Endometrial microvascular endothelial cells (primary cell): ENCODE data around the gene TMEM131. TPM values are rescaled to one million over a fixed set of nuclear protein-coding genes. Genes with fewer than 3 reads are reported as not detected.
"Not testable (repeated sequence)": the region's sequence is repeated elsewhere in the genome, so short reads cannot be mapped to it uniquely, and the experiment has no call there.

ENCODE experiments used
- in situ Hi-C: cut with HindIII; loops from 2 replicates; pipeline ENCODE4 v1.10.0; 2017; ENCODE audit warnings: low sequenced_read_pairs, low pct_unique_long_range_greater_than_20kb; ENCODE audit errors: inconsistent ontology term
- total RNA-seq: library from RNA; depleted of rRNA; stranded (reverse); fragments of >200 nt; gene quantifications from one replicate; pipeline ENCODE4 v1.2.3, GENCODE V29; 2015; ENCODE audit errors: inconsistent ontology term

The TMEM131 gene
- total RNA-seq, 1 donor from 2014 or later = 30.9 TPM

DNA sequence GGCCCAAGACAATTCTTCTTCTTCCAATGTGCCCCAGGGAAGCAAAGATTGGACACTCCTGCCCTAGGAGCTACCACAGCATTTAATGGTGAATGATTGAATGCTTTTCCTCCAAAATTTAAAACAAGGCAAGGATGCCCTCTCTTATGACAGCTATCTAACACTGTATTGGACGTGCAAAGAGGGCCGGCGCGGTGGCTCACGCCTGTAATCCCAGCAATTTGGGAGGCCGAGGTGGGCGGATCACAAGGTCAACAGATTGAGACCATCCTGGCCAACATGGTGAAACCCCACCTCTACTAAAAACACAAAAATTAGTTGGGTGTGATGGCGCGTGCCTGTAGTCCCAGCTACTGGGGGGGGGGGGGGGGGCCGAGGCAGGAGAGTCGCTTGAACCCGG is 149.0 kb downstream of the TMEM131 start:
- in situ Hi-C loops = not testable (repeated sequence)

DNA sequence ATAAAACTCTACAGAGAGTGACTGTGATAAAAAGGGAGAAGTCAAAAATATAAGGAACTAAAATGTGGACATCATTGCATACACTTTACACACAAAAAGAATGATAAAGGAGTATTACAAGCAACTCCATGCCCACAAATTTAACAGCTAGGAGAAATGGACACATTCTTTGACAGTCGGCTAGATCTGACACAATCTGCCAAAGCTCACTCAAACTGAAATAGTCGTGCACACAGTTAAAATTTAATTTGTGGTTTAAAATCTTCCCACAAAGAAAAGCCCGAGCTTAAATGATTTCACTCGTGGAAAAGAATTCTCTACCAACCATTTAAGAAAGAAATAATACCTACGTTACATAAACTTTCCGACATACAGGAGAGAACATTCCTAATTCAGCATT is 149.9 kb downstream of the TMEM131 start:
- in situ Hi-C loops = no loop called here

DNA sequence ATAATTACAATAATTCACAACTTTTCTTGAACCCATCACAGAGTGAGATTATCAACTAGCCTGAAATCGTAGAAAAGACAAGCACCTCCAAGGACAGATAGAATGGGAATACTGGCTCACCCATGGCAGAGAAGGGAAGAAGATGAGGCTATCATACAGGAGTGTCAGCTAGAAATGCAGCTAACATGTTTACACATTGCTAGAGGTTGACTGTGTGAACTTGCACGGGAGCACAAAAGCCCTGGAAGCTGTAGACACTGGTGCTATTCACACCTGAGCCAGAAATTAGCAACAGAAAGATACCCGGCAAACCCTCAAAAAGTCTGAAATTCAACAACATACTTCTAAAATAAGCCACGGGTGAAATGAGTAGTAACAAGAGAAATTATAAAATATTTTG is 150.6 kb downstream of the TMEM131 start:
- in situ Hi-C loops = no loop called here

GRCh38 chr2:97844311-97844859 is 151.4 kb downstream of the TMEM131 start:
- in situ Hi-C loops = no loop called here

DNA sequence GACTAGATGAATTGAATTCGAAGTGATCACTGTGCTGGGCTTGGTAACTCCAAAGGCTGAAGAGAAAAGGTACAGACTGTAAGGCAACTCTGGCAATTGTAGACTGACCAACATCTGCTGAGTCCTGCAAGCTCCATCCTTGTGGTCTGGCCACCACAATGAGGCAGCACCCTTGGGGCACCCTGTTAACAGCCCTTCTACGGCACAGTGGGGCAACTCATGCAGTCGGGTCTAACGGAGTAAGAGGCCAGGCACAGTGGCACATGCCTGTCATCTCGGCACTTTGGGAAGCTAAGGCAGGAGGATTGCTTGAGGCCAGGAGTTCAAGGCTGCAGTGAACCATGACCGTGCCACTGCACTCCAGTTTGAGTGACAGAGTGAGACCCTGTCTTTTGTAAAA is 155.6 kb downstream of the TMEM131 start:
- in situ Hi-C loops = no loop called here

DNA sequence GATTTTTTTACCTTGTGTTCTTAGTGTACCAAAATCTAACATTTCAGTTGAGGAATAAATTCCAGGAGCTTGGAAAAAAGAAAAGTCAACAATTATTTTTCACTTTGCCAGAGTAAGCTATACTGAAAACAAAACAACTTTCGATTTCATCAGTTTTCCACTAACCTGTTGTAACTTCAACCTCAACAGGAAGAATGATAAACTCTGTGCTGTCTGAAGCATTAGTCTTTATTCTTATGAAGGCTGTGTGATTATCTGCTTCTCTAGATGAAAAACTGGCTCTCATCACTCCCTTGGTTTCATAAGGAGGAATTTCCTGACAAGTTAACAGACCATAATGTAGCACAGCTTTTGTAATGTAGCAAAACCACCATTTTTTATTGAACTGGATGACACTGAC is 161.1 kb downstream of the TMEM131 start:
- in situ Hi-C loops = no loop called here

DNA sequence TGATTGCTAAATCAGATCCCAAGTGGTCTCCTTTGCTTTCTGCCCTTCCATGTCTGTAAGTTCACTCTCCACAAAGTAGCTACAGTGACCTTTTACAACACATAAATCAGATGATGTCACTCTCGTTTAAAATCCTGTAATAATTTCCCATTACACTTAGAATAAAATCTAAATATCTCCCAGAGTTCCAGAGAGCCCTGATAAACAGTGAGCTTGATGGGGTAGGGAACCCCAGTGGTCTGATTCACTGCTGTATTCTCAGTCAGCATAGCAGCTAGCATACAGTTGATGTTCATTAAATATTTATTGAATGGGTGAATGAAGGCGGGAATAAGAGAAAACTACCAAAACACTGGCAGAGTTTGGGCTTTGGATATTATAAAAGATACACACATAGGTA is 164.6 kb downstream of the TMEM131 start:
- in situ Hi-C loops = no loop called here

DNA sequence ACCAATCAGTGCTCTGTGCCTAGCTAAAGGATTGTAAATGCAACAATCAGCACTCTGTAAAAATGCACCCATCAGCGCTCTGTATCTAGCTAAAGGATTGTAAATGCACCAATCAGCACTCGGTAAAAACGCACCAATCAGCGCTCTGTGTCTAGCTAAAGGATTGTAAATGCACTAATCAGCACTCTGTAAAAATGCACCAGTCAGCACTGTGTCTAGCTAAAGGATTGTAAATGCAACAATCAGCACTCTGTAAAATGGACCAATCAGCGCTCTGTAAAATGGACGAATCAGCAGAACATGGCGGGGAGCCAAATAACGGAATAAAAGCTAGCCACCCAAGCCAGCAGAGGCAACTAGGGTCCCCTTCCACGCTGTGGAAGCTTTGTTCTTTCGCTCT is 166.5 kb downstream of the TMEM131 start:
- in situ Hi-C loops = not testable (repeated sequence)

- in situ Hi-C loops = not testable (repeated sequence)
Observed at GRCh38 chr2:97827013-97827412, 168.7 kb downstream of the TMEM131 start.

DNA sequence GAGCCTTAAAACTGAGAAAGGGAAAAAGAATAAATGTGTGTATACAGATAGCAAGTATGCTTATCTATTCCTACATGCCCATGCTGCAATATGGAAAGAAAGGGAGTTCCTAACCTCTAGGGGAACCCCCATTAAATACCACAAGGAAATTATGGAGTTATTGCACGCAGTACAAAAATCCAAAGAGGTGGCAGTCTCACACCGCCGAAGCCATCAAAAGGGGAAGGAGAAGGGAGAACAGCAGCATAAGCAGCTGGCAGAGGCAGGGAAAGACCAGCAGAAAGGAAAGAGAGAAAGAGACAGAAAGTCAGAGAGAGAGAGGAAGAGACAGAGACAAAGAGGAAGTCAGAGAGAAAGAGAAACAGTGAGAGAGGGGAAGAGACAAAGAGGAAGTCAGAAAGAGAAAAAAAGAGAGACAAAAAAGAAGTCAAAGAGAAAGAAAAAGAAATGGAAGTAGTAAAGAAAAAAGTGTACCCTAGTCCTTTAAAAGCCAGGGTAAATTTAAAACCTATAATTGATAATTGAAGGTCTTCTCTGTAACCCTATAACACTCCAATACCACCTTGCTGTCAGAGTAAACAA is 169.4 kb downstream of the TMEM131 start:
- in situ Hi-C loops = not testable (repeated sequence)

- in situ Hi-C loops = not testable (repeated sequence)
Observed at GRCh38 chr2:97824011-97824410, 171.7 kb downstream of the TMEM131 start.

- in situ Hi-C loops = not testable (repeated sequence)
Observed at GRCh38 chr2:97821862-97822261, 173.9 kb downstream of the TMEM131 start.

DNA sequence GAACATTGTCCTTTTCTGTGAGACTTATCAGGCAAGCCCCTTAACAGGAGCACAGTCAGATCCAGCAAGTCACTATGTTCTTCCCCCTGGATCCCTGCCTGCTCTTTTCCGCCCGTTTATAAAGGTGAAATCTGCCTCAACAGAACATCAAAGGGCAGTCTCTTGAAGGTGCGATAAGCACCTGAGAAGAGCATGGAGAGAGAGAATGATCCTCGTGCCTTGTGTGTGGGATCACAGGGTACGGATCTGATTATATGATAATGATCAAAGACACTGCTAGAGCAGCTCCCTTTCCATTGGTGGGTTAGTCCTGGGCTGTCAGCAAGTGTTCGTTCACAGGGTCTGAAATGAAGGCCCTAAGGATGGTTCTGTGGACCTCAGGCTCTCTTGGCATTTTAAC is 176.0 kb downstream of the TMEM131 start:
- in situ Hi-C loops = no loop called here

GRCh38 chr2:97816411-97816810 is 179.3 kb downstream of the TMEM131 start:
- in situ Hi-C loops = no loop called here

DNA sequence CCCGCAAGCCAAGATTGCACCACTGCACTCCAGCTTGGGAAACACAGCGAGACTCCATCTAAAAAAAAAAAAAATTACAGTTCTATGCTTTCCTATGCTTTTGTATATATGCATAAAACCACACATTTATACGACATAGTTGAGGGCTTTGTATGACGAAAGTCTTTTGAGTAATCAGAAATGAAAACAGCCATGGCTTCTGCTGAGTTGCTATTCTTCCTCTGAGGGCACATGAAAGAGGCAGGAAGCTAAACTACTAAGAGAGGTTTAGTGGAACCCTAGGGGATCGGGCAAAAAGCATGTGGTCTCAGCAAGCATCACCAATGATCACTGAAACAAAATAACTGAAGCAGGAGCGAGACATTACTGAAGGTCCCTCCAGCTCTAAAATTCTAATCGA is 182.8 kb downstream of the TMEM131 start:
- in situ Hi-C loops = no loop called here

DNA sequence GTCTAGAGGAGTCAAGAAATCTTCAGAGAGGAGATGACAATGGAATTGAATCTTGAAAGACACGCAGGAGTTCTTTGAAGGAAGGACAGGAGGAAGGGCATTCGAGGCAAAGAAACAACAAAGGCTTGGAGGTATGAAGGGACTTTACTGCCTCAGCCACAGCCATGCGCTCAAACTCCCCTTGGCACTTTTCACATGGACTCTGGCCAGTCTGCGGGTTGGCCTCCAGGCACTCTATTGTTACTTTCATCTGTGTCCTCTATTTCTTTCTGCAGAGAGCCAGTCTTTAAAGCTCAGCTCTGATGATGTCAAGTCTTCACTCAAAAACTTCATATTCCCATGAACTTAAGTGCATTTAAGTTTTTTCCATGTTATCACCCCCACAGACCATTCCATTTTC is 186.9 kb downstream of the TMEM131 start:
- in situ Hi-C loops = no loop called here

GRCh38 chr2:97806738-97807618 is 188.8 kb downstream of the TMEM131 start:
- in situ Hi-C loops = no loop called here

- in situ Hi-C loops = no loop called here
Observed at GRCh38 chr2:97805776-97806175, 190.0 kb downstream of the TMEM131 start.

DNA sequence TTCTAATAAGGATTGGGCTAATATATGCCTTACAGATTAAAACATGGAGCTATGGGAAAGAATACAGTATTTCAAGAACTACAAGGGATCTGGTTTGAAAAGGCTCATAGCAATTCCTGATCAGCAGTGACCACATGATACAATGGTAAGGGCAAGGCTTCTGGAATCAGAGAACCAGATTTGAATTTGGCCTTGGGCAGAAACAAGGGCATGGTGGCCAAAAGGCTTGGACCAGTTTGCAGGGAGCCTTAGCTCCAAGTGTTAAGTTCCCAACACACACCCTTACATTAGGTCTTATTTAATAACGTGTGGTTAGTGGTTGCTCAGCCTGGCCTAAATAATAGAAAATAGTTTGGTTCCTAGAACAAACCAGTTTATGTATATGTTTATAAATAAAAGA is 194.7 kb downstream of the TMEM131 start:
- in situ Hi-C loops = no loop called here

- in situ Hi-C loops = no loop called here
Observed at GRCh38 chr2:97798416-97798815, 197.3 kb downstream of the TMEM131 start.
